ENCODE data around the gene PDIA5.

DNA sequence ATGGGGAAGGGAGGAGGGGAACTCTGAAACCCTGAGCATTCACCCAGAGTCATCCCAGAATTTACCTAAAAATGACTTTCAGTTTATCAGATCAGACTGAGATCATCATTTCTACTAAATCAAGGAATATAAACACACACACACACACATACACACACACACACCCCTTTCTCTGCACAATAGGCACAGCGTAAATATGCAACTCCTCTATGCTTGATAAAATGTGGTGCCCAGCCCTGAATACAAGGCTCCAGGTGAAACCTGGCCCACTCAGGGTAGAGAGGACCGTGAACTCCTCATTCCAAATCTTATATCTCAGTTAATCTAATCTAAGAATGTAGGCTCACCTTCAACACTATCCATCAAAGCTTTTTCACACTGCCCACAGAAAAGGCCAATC lies 103.1 kb downstream of the PDIA5 start:
- TF ChIP-seq, protein P1, sequence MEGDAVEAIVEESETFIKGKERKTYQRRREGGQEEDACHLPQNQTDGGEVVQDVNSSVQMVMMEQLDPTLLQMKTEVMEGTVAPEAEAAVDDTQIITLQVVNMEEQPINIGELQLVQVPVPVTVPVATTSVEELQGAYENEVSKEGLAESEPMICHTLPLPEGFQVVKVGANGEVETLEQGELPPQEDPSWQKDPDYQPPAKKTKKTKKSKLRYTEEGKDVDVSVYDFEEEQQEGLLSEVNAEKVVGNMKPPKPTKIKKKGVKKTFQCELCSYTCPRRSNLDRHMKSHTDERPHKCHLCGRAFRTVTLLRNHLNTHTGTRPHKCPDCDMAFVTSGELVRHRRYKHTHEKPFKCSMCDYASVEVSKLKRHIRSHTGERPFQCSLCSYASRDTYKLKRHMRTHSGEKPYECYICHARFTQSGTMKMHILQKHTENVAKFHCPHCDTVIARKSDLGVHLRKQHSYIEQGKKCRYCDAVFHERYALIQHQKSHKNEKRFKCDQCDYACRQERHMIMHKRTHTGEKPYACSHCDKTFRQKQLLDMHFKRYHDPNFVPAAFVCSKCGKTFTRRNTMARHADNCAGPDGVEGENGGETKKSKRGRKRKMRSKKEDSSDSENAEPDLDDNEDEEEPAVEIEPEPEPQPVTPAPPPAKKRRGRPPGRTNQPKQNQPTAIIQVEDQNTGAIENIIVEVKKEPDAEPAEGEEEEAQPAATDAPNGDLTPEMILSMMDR (IDR thresholded peaks at IDR 0.05; ENCODE audit: low read length) = no peak
- TF ChIP-seq EZH2 (IDR thresholded peaks at IDR 0.05; ENCODE audit: borderline replicate concordance, low read length) = no peak
